HepG2 (cell line): Measurements from ENCODE around the gene CPSF7. TPM values are rescaled to one million over a fixed set of nuclear protein-coding genes. Genes with fewer than 3 reads are reported as not detected.

ENCODE experiments used
- FOXC1 ChIP-seq: sonication (generic); formaldehyde crosslinking; IDR thresholded peaks from 2 replicates; pipeline ENCODE4 v1.8.0; 2022; ENCODE audit warnings: mild to moderate bottlenecking, missing genetic modification reagents, borderline replicate concordance
- MED8 ChIP-seq: sonication (generic); formaldehyde crosslinking; IDR thresholded peaks from 2 replicates; pipeline ENCODE4 v1.8.1; 2023; ENCODE audit warnings: mild to moderate bottlenecking, missing genetic modification reagents; ENCODE audit not compliant: insufficient replicate concordance
- MTA1 ChIP-seq: sonication (generic); formaldehyde crosslinking; IDR thresholded peaks from 2 replicates; pipeline ENCODE4 v1.4.0; 2020; ENCODE audit warnings: missing genetic modification reagents, mild to moderate bottlenecking, borderline replicate concordance
- MYNN ChIP-seq: sonication (generic); formaldehyde crosslinking; IDR thresholded peaks from 2 replicates; pipeline ENCODE4 v1.4.0; 2020; ENCODE audit warnings: mild to moderate bottlenecking, low read depth, missing genetic modification reagents
- NR2F2 ChIP-seq: IDR thresholded peaks from 2 replicates; pipeline ENCODE4 v1.6.1; 2012; ENCODE audit warnings: low read depth, inconsistent platforms, borderline replicate concordance
- SMAD1 ChIP-seq: sonication (generic); formaldehyde crosslinking; IDR thresholded peaks from 2 replicates; pipeline ENCODE4 v1.4.0; 2020; ENCODE audit warnings: missing genetic modification reagents, low read depth, mild to moderate bottlenecking, borderline replicate concordance
- SOX5 ChIP-seq: IDR thresholded peaks from 2 replicates; pipeline ENCODE4 v1.6.1; 2016; ENCODE audit warnings: borderline replicate concordance
- STAG1 ChIP-seq: sonication (generic); formaldehyde crosslinking; IDR thresholded peaks from 2 replicates; pipeline ENCODE4 v1.4.0; 2020; ENCODE audit warnings: missing genetic modification reagents
- TARDBP ChIP-seq: sonication (generic); formaldehyde crosslinking; IDR thresholded peaks from 2 replicates; pipeline ENCODE4 v1.8.0; 2022; ENCODE audit warnings: mild to moderate bottlenecking, missing genetic modification reagents
- ZMYM3 ChIP-seq: sonication (generic); formaldehyde crosslinking; IDR thresholded peaks from 2 replicates; pipeline ENCODE4 v1.5.1; 2020; ENCODE audit warnings: mild to moderate bottlenecking, missing genetic modification reagents
- ZNF33A ChIP-seq: sonication (generic); formaldehyde crosslinking; IDR thresholded peaks from 2 replicates; pipeline ENCODE4 v1.5.1; 2020; ENCODE audit warnings: missing genetic modification reagents, mild to moderate bottlenecking, moderate library complexity, borderline replicate concordance
- ZNF383 ChIP-seq: sonication (generic); formaldehyde crosslinking; IDR thresholded peaks from 2 replicates; pipeline ENCODE4 v1.4.0; 2020; ENCODE audit warnings: missing genetic modification reagents, mild to moderate bottlenecking, borderline replicate concordance
- ZNF616 ChIP-seq: sonication (generic); formaldehyde crosslinking; IDR thresholded peaks from 2 replicates; pipeline ENCODE4 v1.5.0; 2020; ENCODE audit warnings: low read depth, mild to moderate bottlenecking, missing genetic modification reagents
- ZNF883 ChIP-seq: sonication (generic); formaldehyde crosslinking; IDR thresholded peaks from 2 replicates; pipeline ENCODE4 v1.5.1; 2020; ENCODE audit warnings: mild to moderate bottlenecking, missing genetic modification reagents; ENCODE audit errors: not compliant biosample characterization
- polyA plus RNA-seq, 8 experiments: library from polyadenylated mRNA; depleted of rRNA in 3 of 8; stranded (reverse) in 7 of 8; unstranded in 1 of 8; fragments of >200 nt; fragmentation: Illumina TruSeq in 4 of 8; extraction: Trizol in 4 of 8; gene quantifications; 2 replicates each; pipeline versions ENCODE4 v1.2.1 to v1.2.3, GENCODE V29; 2011 to 2016; ENCODE audit warnings: low read depth in 4 of 8, missing spikeins in 1 of 8, mixed read lengths in 1 of 8; ENCODE audit not compliant: insufficient read depth in 1 of 8
- total RNA-seq, 5 experiments: library from RNA; depleted of rRNA; stranded (reverse); fragments of >200 nt; fragmentation: Illumina TruSeq; extraction: Trizol; gene quantifications; 2 replicates each; pipeline ENCODE4 v1.2.3, GENCODE V29; 2016; ENCODE audit warnings: low read depth in 1 of 5
- TF ChIP-seq, protein P1 (sequence below): sonication (generic); formaldehyde crosslinking; IDR thresholded peaks from 2 replicates; pipeline ENCODE4 v1.5.0; 2020; ENCODE audit warnings: missing genetic modification reagents
- TF ChIP-seq, protein P2 (sequence below): sonication (generic); formaldehyde crosslinking; IDR thresholded peaks from 2 replicates; pipeline ENCODE4 v1.9.0; 2021; ENCODE audit warnings: missing genetic modification reagents, borderline replicate concordance
- TF ChIP-seq, protein P3 (sequence below): sonication (generic); formaldehyde crosslinking; IDR thresholded peaks from 2 replicates; pipeline ENCODE4 v1.4.0; 2020; ENCODE audit warnings: missing genetic modification reagents, mild to moderate bottlenecking, borderline replicate concordance
- TF ChIP-seq, protein P4 (sequence below): IDR thresholded peaks from 2 replicates; pipeline ENCODE4 v1.6.1; 2016; ENCODE audit warnings: missing genetic modification reagents, missing compliant biosample characterization

Gene CPSF7
- total and polyA plus RNA-seq, 2 of the 13 experiments (the other 11 are each of a cell fraction or from before 2014, with no cell fraction given), result 34.1 to 36.8 TPM

DNA sequence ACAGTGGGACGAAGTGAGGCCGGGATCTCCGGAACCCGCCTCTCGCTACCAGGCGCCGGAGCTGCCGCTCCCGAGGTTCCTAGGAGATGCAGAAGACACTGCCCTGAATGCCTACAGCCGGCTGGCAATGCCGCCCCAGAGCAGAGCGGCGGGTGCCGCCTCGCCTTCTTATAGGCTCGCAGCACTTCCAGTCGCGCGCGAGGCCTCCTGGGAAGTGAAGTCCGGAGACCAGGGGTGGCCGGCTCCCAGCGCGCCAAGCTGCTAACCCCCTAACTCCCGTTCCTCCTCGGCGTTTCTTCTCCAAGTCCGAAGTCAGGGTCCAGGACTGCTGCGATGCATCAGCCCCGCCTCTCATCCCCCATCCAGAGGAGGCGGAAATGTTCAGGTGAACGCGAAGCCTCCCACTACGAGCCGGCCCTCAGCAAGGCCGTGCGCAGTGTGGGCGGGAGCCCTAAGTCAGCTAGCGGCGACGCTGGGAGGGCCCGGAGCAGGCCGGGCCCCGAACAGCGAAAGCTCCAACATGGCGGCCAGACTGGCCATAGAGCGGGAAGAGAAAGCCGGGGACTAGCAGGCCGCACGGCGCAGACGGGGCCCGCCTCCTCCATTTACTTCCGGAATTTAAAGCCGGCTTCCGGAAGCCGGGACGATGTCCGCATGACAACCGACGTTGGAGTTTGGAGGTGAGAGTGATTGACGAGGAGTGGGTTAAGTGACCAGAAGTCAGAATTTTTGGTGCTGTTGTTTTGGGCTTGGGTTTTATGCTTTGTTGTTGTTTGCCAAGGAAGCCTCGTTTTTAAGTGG is 67.8 kb downstream of the CPSF7 start, which contains the start of the genes CYB561A3 and TMEM138 (continued):
- 0 out of 2 replicates have a peak, but pooled peaks have one; percentile 6 for TF ChIP-seq NR2F2
- peak; percentile 74 for TF ChIP-seq FOXC1 (CRISPR knock-in tag)
- TF ChIP-seq SMAD1 (CRISPR knock-in tag), result no peak
- peak; percentile 63; the same call in 1 of the 2 replicates for TF ChIP-seq ZMYM3 (CRISPR knock-in tag)
- TF ChIP-seq STAG1 (CRISPR knock-in tag), result no peak
- peak; percentile 45 for TF ChIP-seq TARDBP
- TF ChIP-seq, protein P1, sequence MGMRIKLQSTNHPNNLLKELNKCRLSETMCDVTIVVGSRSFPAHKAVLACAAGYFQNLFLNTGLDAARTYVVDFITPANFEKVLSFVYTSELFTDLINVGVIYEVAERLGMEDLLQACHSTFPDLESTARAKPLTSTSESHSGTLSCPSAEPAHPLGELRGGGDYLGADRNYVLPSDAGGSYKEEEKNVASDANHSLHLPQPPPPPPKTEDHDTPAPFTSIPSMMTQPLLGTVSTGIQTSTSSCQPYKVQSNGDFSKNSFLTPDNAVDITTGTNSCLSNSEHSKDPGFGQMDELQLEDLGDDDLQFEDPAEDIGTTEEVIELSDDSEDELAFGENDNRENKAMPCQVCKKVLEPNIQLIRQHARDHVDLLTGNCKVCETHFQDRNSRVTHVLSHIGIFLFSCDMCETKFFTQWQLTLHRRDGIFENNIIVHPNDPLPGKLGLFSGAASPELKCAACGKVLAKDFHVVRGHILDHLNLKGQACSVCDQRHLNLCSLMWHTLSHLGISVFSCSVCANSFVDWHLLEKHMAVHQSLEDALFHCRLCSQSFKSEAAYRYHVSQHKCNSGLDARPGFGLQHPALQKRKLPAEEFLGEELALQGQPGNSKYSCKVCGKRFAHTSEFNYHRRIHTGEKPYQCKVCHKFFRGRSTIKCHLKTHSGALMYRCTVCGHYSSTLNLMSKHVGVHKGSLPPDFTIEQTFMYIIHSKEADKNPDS, result peak; percentile 60; the same call in 1 of the 2 replicates
- TF ChIP-seq MTA1, result no peak
- peak; percentile 65; the same call in 1 of the 2 replicates for TF ChIP-seq MYNN (CRISPR knock-in tag)
- 0 out of 2 replicates have a peak, but pooled peaks have one; percentile 74 for TF ChIP-seq ZNF383 (CRISPR knock-in tag)
- TF ChIP-seq ZNF33A (CRISPR knock-in tag), result peak; percentile 80; the same call in 1 of the 2 replicates
- TF ChIP-seq ZNF616 (CRISPR knock-in tag), result peak; percentile 44; the same call in 1 of the 2 replicates
- TF ChIP-seq, protein P2, sequence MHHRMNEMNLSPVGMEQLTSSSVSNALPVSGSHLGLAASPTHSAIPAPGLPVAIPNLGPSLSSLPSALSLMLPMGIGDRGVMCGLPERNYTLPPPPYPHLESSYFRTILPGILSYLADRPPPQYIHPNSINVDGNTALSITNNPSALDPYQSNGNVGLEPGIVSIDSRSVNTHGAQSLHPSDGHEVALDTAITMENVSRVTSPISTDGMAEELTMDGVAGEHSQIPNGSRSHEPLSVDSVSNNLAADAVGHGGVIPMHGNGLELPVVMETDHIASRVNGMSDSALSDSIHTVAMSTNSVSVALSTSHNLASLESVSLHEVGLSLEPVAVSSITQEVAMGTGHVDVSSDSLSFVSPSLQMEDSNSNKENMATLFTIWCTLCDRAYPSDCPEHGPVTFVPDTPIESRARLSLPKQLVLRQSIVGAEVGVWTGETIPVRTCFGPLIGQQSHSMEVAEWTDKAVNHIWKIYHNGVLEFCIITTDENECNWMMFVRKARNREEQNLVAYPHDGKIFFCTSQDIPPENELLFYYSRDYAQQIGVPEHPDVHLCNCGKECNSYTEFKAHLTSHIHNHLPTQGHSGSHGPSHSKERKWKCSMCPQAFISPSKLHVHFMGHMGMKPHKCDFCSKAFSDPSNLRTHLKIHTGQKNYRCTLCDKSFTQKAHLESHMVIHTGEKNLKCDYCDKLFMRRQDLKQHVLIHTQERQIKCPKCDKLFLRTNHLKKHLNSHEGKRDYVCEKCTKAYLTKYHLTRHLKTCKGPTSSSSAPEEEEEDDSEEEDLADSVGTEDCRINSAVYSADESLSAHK (CRISPR knock-in tag), result no peak
- TF ChIP-seq, protein P3, sequence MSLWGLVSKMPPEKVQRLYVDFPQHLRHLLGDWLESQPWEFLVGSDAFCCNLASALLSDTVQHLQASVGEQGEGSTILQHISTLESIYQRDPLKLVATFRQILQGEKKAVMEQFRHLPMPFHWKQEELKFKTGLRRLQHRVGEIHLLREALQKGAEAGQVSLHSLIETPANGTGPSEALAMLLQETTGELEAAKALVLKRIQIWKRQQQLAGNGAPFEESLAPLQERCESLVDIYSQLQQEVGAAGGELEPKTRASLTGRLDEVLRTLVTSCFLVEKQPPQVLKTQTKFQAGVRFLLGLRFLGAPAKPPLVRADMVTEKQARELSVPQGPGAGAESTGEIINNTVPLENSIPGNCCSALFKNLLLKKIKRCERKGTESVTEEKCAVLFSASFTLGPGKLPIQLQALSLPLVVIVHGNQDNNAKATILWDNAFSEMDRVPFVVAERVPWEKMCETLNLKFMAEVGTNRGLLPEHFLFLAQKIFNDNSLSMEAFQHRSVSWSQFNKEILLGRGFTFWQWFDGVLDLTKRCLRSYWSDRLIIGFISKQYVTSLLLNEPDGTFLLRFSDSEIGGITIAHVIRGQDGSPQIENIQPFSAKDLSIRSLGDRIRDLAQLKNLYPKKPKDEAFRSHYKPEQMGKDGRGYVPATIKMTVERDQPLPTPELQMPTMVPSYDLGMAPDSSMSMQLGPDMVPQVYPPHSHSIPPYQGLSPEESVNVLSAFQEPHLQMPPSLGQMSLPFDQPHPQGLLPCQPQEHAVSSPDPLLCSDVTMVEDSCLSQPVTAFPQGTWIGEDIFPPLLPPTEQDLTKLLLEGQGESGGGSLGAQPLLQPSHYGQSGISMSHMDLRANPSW (CRISPR knock-in tag), result no peak; the same call in 1 of the 2 replicates
- no peak; the same call in none of the 2 replicates for TF ChIP-seq SOX5 (CRISPR knock-in tag)
- peak; percentile 52 for TF ChIP-seq MED8 (CRISPR knock-in tag)
- TF ChIP-seq ZNF883, result no peak
- TF ChIP-seq, protein P4, sequence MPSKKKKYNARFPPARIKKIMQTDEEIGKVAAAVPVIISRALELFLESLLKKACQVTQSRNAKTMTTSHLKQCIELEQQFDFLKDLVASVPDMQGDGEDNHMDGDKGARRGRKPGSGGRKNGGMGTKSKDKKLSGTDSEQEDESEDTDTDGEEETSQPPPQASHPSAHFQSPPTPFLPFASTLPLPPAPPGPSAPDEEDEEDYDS (CRISPR knock-in tag), result peak; percentile 98
